ENCODE data around the gene POLR1H. TPM values are rescaled to one million over a fixed set of nuclear protein-coding genes. Genes with fewer than 3 reads are reported as not detected.

POLR1H gene
- total RNA-seq, 1 donor from 2014 or later = 31.2 TPM

DNA sequence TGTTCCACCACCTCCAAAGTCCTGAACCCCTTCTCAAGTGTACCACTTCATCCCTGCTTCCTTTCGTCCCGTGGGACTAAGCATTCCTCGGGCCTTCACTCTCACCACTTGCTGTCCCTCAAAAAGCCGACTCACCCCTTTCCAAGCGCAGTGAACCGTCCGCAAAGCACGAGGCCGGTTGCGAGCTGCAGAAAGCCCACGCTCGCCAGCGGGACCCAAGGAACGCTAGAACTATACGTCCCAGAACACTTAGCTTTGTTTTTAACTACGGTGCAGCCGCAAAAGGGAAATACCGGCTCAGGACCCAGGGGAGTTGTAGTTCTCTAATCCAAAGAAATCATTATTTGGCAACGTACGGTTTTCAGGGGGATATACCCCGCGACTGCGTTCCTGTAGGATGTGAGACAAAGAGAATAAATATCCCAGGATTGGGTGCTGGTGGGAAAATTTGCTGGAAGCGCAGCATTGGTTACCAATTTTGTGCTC, 416 bp upstream of the POLR1H start:
- H3K9me3 ChIP-seq = no peaks in the 10 kb centered on the region
- H3K36me3 ChIP-seq = peaks cover 0 to 9% of the 10 kb centered on the region in 2 donors
- DNase-seq (ENCODE audit: extremely low spot score in 2 of 2) = no peak
- peak overlapping the region; percentile 91 for H3K27ac ChIP-seq
- no peaks in the 10 kb centered on the region for H3K27me3 ChIP-seq
- H3K4me1 ChIP-seq = peaks cover 26% of the 10 kb centered on the region
- peak overlapping the region; percentile 81 for H3K4me3 ChIP-seq
- intact Hi-C loops (cut with DNase I) = no loop called here
- TF ChIP-seq, protein P1, sequence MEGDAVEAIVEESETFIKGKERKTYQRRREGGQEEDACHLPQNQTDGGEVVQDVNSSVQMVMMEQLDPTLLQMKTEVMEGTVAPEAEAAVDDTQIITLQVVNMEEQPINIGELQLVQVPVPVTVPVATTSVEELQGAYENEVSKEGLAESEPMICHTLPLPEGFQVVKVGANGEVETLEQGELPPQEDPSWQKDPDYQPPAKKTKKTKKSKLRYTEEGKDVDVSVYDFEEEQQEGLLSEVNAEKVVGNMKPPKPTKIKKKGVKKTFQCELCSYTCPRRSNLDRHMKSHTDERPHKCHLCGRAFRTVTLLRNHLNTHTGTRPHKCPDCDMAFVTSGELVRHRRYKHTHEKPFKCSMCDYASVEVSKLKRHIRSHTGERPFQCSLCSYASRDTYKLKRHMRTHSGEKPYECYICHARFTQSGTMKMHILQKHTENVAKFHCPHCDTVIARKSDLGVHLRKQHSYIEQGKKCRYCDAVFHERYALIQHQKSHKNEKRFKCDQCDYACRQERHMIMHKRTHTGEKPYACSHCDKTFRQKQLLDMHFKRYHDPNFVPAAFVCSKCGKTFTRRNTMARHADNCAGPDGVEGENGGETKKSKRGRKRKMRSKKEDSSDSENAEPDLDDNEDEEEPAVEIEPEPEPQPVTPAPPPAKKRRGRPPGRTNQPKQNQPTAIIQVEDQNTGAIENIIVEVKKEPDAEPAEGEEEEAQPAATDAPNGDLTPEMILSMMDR (IDR thresholded peaks at IDR 0.05) = no peak
- TF ChIP-seq POLR2AphosphoS5 (IDR thresholded peaks at IDR 0.05; ENCODE audit: insufficient read depth in 1 of 2, low read depth in 1 of 2) = no peak
- no peak for TF ChIP-seq POLR2A (IDR thresholded peaks at IDR 0.05)

DNA sequence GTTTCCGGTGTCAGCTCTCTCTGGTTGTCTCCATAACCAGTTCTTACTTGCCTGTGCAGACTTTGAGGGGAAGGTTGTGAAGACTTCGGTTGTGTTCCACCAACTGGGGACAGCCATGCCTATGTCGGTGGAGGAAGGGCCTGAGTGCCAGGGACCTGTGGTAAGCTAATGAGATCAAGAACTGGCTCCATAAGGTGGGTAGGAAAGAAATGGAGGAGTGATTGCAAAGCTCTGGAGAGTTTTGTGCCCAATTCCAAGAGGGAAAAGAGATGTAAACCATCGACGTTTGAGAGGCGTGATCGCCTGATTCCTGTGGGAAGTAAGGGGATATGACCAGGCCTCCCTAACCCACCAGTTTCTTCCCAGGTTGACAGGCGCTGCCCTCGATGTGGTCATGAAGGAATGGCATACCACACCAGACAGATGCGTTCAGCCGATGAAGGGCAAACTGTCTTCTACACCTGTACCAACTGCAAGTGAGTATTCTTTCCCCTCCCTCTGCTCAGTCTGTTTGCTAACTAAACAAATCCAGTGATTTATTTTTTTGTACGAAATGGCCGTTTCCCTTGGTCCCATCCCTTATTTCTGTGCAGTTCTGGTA, 893 bp downstream of the POLR1H start:
- intact Hi-C loops (cut with DNase I) = no loop called here
- no peak for DNase-seq (ENCODE audit: extremely low spot score in 2 of 2)
- Histone ChIP-seq H3K27me3 (no peaks in the 10 kb centered on the region), H3K36me3 (peaks cover 0 to 5% of the 10 kb centered on the region in 2 donors), H3K27ac (peak overlapping the region; percentile 91), H3K4me3 (peak overlapping the region; percentile 81), H3K9me3 (no peaks in the 10 kb centered on the region), H3K4me1 (peaks cover 35% of the 10 kb centered on the region)
- TF ChIP-seq, protein P1 (IDR thresholded peaks at IDR 0.05) = no peak
- TF ChIP-seq POLR2A (IDR thresholded peaks at IDR 0.05) (no peak), POLR2AphosphoS5 (IDR thresholded peaks at IDR 0.05; ENCODE audit: insufficient read depth in 1 of 2, low read depth in 1 of 2) (no peak)

DNA sequence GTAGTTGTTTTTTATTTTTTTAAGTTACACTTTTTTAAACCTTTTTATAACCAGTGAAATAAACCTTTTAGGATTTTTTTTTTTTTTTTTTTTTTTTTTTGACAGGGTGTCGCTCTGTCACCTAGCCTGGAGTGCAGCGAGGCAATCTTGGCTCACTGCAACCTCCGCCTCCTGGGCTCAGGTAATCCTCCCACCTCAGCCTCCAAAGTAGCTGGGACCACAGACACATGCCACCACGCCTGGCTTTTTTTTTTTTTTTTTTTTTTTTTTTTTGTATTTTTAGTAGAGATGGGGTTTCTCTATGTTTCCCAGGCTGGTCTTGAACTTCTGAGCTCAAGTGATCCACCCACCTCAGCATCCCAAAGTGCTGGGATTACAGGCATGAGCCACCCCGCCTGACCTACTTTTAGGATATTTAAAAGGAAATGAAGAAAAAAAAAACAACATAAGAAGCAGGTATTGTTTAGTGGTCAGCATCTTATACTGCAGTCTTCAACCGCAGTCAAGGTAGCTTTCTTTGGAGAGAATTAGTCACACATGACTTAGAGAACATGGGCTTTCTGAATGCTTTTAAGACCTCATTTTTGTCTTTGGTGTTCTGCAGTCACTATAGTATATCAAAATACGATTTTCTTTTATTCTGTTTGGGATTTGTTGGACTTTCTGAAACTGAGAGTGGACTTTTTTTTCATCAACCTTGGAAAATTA, 1.6 kb downstream of the POLR1H start:
- TF ChIP-seq, protein P1 (IDR thresholded peaks at IDR 0.05) = no peak
- no peak for TF ChIP-seq POLR2AphosphoS5 (IDR thresholded peaks at IDR 0.05; ENCODE audit: insufficient read depth in 1 of 2, low read depth in 1 of 2)
- TF ChIP-seq POLR2A (IDR thresholded peaks at IDR 0.05) = no peak
- DNase-seq (ENCODE audit: extremely low spot score in 2 of 2) = no peak

DNA sequence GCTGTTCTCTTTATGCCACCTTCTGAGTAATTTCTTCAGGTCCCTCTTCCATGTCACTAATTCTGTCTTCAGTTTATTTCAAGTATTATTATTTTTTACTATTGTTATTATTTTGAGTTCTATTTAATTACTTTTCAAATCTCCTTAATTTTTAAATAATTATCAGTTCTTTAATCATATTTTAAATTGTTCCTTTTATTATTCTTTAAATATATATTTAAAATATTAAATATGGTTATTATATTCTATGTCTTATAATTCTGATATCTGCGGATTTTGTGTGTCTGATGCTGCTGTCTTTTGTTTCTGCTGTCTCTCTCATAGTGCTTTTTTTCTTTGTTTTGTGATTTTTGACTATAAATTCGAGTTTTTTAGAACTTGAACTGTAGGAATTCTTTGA, 2.2 kb downstream of the POLR1H start:
- TF ChIP-seq POLR2A (IDR thresholded peaks at IDR 0.05) (no peak), POLR2AphosphoS5 (IDR thresholded peaks at IDR 0.05; ENCODE audit: insufficient read depth in 1 of 2, low read depth in 1 of 2) (no peak)
- TF ChIP-seq, protein P1 (IDR thresholded peaks at IDR 0.05) = no peak
- no peaks in the 10 kb centered on the region for H3K9me3 ChIP-seq
- no peak overlapping the region for H3K27ac ChIP-seq
- DNase-seq (ENCODE audit: extremely low spot score in 2 of 2) = no peak
- H3K27me3 ChIP-seq = no peaks in the 10 kb centered on the region
- peaks cover 44% of the 10 kb centered on the region for H3K4me1 ChIP-seq
- intact Hi-C loops (cut with DNase I) = no loop called here
- H3K36me3 ChIP-seq = no peaks in the 10 kb centered on the region
- H3K4me3 ChIP-seq = no peak overlapping the region

More for the DNA sequence above, 1.6 kb downstream of the POLR1H start:
- intact Hi-C loops (cut with DNase I) = no loop called here
- H3K4me3 ChIP-seq = peak overlapping the region in 1 of 2 donors; percentile 81
- H3K27ac ChIP-seq = no peak overlapping the region
- no peaks in the 10 kb centered on the region for H3K9me3 ChIP-seq
- H3K27me3 ChIP-seq = no peaks in the 10 kb centered on the region
- peaks cover 37% of the 10 kb centered on the region for H3K4me1 ChIP-seq
- no peaks in the 10 kb centered on the region for H3K36me3 ChIP-seq

DNA sequence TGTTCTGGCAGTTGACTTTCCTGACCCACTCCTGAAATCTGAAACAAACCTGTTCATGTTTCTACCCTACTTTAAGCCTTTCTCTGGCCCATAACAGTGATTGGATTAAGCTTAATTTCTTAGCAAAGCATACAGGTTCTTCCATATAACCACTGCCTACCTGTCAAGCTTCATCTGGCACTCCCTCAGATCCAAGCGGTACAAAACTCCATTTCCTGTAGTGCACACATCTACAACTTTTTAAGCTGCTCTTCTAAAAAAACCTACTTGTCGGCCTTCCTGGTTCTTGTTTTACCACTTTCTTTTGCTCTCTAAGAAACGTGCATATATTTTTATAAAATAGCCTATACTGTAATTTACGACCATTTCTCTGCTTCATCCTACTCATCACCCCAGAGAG, 5.0 kb downstream of the POLR1H start:
- Histone ChIP-seq H3K4me3 (peak overlapping the region; percentile 59 to 78), H3K4me1 (peaks cover 40% of the 10 kb centered on the region), H3K27ac (peak overlapping the region; percentile 76), H3K36me3 (peaks cover 0 to 9% of the 10 kb centered on the region in 2 donors), H3K27me3 (no peaks in the 10 kb centered on the region), H3K9me3 (no peaks in the 10 kb centered on the region)
- TF ChIP-seq POLR2A (IDR thresholded peaks at IDR 0.05) (no peak), POLR2AphosphoS5 (IDR thresholded peaks at IDR 0.05; ENCODE audit: insufficient read depth in 1 of 2, low read depth in 1 of 2) (no peak)
- TF ChIP-seq, protein P1 (IDR thresholded peaks at IDR 0.05) = no peak
- intact Hi-C loops (cut with DNase I) = no loop called here
- no peak for DNase-seq (ENCODE audit: extremely low spot score in 2 of 2)

All from vagina (tissue), 2 donors.